Bone marrow (tissue), 2 donors: ENCODE results near the gene SOST.
A peak's percentile ranks its signal among the peaks of the same experiment; 100 is the strongest.

Experiments
- DNase-seq, 2 donors: peaks; one replicate each; lab custom pipeline; 2025; lab: John Stamatoyannopoulos, UW

Gene SOST

DNA sequence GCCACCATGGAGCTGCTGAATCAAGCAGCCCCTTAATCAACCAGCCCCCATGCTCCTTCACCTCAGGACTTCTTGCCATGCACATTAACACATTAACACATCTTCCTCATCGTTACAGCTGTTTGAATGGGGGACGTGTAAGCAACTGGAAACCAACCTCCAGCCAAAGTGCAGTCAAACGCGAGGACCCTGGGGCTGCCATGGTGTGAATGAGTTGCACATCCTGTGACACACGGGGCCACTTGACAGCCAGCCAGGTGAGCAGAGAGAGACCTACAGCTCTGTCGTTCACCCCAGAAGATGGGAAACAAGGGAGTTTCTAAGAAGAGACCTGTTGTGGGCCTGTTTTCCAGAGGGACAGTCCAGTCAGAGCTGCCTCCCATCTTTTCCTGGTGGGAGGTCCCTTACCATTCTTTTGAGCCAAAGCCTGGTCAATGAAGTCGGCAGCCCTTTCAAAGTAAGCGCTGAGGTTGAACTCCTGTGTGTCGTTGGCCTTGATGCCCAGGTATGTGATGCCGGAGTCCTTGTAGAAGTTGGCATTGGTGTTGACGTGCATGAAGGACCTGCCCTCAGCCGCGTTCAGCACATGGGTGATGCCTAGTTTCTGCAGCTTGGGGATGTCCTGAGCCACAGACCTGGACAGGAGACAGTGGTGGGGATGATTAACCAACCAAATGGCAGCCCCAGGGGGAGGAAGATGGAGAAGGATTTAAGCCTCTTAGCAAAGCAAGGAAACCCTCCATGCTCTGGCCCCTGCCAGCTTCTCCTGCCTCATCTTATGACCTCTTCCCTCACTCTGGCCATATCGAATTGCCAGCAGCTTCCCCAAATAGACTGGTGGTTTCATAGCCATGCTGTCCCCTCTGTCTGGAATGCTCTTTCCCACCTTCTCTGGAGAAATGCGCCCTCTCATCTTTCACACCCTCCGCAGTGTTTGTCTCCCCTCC lies 16.0 kb upstream of the SOST start:
- DNase-seq: no peak

GRCh38 chr17:43772877-43773648 lies 14.5 kb upstream of the SOST start:
- DNase-seq: peak; percentile 29 to 88

- DNase-seq: no peak
These were observed 12.9 kb upstream of the SOST start for GRCh38 chr17:43771463-43771862.

GRCh38 chr17:43770957-43771356 lies 12.4 kb upstream of the SOST start:
- no peak for DNase-seq

- DNase-seq: no peak
These were observed 11.3 kb upstream of the SOST start for GRCh38 chr17:43769859-43770258.

DNA sequence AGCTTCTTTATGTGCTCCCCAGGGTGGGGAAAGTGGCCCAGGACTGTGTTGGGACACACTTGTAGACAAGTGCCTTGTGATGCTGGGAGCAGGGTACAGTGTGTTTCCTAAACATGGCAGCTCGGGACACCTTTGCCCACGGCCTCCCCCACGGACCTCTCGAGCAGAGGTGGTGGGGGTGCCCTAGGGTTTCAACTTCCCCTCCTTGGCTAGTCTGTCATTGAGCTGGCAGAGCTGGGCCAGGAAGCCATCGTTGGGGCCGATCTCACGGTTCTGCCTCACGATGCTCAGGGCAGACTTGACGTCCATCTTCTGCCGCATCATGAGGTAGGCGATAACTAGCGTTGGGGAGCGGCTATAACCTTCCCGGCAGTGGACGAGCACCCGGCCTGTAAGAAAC lies 10.8 kb upstream of the SOST start:
- no peak for DNase-seq

DNA sequence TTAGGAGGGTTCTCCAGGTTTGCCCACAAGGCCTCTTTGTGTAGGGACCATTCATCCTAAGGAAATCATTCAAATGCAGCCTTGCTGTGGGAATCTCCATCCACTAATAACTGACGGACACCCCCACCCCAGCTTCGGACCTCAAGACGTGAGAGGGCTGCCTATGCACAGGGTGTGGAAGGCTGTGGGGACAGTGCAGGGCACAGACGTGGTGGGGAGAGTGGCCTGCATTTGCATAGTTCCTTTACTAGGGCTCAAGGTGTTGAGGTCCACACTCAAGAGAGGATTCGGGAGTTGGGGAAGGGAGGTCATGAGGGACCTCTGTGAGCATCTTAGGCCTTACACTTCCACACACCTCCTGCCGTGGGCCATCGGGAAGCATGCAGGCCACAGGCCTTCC lies 10.4 kb upstream of the SOST start:
- no peak for DNase-seq

- peak; percentile 23 to 72 for DNase-seq
These were observed 9.8 kb upstream of the SOST start for GRCh38 chr17:43768382-43768781.

- no peak for DNase-seq
These were observed 9.1 kb upstream of the SOST start for GRCh38 chr17:43767713-43768059.

DNA sequence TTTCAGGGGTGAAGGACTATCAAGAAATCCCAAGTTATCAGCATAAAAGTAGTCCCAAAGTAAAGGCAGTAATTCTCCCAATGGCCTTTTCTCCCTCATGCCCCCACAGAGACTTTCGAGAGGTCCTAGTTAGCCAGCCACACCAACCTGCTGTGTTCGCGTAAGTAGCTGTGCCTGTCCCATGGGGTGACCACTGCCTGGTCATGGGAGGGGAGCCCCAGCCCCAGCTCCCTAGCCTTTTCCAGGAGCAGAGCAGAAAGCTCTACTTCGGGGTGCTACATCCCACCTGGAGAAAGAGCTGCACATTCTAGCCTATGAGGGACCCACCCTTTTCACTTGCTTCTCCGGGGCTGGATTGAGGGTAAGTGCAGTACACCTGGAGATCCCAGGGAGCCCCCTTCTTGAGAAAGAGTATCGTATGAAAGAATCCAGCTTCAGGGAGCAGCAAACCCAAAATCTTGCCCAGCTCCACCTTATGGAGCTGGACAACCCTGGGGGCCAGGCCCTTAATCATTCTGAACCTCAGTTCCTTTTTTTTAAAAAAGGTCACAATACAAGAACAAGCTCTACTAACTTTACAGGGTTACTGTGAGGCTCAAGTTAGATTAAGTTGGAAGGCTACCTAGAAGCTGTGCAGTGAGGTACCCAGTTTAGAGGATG lies 8.6 kb upstream of the SOST start:
- no peak for DNase-seq

- DNase-seq: no peak
These were observed 7.9 kb upstream of the SOST start for GRCh38 chr17:43766413-43767052.

DNA sequence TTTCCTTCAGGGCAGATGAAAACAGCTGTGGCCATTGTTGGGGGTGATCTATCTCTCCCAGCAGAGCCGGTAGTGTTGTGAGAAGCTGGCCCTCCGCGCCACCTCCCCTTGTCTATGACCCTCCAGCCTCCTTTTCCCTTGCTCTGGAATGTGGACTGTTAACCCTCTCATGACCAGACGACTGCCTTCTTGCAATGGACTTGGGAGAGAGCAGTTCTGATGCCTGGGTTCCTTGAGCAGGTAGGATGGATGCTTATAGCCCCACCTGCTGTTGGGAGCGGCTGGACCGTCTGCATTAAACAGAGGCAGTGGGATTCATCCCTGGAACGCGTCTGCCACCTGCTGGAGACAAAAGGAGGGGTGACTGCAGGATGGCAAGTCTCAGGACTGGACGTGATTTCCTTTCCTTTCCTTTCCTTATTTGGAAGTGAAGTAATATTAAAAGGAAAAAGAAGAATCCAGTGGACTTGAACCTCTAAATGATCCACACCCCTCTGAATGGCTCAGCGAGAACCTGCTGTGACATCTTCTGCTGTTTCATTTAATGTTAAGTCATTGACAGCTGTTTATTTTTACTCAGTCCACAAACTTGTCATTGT lies 1.8 kb upstream of the SOST start:
- peak; percentile 65 to 79 for DNase-seq

DNA sequence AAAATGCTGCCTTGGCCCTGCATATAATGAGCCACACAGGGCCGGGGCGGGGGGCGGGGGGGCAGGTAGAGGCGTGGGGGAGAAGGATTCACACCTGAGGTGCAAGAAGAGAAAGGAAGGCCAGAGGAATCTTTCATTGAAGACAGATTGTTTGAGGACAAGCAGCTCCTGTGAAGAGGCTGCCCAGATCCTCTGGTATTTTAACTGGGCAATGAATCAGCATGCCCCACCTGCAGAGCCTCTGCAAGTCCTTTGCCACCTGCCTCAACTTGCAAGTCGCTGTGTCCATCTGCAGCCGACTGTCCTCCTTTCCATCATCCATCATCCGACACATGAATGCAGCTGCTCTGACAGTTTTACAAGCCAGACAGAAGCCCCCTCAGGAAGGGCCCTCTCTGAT lies 1.2 kb upstream of the SOST start:
- no peak for DNase-seq

DNA sequence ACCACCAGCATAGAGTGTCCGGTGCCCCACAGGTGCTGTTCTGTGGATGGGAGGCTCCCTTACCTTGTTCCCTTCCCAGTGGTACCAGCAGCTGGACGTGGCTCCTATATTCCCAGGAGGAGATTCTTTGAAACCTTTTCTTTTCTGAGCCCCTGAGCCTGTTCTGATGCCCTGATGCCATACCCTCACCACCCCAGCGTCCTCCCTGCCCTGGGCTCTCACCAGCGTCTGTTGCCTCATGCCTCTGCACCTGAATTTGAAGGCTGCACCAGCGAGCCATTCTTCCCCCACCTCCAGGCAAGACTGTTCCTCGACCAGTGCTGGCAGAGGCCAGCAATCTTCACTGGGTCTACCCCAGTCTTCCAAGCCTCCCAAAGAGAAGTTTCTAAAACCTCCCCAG lies 505 bp downstream of the SOST start:
- no peak for DNase-seq

DNA sequence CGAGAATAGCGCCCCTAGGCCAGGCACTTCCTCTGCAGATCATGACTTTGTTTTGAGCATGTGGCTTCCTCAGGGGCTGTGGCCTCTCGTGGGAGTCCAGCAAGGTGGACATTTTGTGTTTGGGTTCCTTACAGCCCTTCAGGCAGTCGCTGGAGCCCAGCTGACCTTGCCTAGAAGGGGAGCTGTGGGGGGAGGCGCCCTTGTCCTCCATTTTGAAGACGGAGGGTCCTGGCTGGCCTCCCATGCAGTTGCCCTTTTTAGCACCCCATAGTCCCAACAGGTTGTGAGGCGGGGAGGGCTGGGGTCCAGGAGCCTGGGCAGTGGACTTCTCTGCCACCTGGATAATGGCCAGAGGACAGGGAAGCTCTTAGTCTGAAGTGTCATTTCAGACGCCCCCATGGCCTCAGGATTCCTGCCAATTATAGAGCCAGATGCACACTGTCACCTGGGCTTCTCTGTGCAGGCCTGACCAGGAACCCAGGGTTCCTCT lies 1.4 kb downstream of the SOST start:
- no peak for DNase-seq

DNA sequence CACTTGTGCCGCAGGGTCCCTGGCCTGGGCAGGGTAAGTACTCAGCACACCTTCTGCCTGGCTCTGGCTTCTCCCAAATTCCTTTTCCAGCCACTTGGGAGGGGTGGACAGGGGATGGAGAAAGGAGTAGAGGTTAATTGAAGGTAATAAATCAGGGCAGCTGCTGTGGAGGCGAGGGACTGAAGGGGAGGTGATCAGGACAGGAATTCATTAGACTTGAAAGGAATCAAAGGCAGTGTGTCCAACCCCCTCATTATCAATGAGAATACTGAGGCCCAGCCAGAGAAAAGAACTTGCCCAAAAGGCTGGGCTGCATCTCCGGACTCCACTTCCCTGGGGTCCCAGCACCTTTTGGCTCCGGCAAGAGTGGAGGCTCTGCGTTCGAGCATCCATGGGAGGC lies 2.4 kb downstream of the SOST start:
- no peak for DNase-seq

DNA sequence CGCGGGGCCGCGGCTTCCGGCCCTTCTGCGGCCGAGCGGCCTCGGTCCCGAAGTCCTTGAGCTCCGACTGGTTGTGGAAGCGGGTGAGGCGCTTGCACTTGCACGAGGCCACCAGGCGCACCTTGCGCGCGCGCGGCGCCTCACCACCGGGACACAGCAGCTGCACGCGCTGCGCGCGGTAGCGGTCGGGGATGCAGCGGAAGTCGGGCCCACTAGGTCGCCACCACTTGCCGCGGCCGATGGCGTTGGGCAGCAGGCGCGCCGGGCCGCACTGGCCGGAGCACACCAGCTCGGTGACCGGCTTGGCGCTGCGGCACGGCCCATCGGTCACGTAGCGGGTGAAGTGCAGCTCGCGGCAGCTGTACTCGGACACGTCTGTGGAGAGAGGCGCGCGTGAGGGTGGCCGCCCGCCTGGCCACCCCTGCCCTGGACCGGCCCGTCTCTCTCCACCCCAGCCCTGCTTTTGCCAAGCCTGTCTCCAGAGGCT lies 3.2 kb downstream of the SOST start:
- no peak for DNase-seq

DNA sequence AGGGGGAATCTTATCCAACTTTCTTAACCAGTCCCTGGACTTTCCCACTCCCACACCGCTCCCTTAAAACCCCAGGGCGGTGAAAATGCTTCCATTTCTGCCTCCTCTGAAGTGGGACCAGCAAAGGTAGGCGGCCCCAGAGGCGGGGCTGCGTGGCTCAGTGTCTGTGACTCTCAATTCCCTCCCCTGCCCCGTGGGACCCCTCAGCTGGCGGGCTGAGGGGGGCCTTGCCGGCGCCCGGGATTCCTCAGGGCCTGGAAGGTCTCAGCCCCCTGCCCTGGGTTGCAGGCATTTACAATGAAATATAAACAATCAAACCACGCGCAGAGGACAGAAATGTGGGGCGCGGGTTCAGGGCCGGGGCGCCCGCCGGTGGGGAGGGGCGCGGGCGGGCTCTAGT lies 3.6 kb downstream of the SOST start:
- no peak for DNase-seq

DNA sequence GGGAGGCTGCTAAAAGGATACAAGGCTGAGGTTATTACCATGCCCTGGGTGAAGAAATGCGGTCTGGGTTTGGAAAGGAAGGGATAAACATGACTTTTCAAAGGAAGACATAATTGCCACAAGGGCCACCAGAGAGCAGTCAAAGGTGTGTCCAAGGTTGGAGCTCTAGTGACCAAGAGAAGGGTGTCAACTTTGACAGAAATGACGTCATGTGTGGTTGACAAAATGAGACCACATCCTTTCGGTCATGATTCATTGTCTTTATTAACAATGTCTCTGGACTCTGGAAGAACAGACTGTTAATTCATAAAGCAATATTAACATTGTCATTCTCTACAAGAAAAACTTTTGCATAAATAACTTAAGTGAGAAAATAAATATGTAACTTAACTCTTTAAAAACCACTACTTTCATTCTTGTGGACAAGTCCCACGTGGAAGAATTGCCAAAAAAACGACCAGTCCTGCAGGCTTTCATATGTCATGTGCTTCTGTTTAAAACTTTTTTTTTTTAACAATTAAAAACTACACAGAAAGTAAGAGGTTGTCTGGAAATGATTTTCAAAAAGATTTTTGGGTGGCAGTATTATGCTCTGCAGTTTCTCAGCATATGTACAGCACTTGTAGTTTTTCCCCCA lies 5.0 kb downstream of the SOST start:
- no peak for DNase-seq

DNA sequence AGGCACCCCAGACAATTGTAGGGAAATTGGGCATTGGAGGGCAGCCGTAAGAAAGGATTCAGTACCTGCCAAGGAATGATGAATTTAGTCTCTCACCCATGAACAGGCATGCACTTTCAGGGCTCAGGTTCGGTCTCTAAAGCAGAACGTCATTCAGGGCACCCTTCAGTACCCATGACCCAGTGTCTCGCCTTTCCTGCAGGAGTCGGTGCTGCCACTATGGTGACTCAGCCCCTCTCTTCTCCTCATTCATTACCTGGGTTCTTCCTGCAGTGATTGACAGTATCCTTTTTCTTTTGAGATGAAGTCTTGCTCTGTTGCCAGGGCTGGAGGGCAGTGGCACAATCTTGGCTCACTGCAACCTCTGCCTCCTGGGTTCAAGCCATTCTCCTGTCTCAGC lies 8.4 kb downstream of the SOST start:
- no peak for DNase-seq

DNA sequence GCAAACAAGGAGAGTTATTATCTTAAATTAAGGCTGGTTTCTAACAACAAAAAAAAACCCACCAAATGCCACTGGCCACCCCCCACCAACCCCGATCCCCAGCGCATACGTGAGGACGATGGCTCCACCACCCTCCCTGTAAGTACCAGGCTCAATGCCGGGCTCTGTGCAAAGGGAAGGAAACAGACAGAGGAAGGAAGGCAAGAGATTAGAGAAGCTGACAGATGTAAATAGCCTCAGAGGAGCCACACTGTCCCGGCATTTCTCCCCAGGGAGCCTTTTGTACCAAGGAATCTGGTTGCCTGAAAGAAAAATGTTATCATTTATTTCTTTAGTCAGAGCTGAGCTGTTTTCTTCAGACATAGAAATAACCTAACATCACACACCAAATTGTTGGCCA lies 13.1 kb downstream of the SOST start:
- no peak for DNase-seq
